Duodenal mucosa (tissue), 2 donors: Measurements from ENCODE around the gene IP6K1.
"Not testable (repeated sequence)": the region's sequence is repeated elsewhere in the genome, so short reads cannot be mapped to it uniquely, and the experiment has no call there.

Experiments used
- H3K27ac ChIP-seq: one replicate; pipeline ENCODE4 v1.7.0; 2013; ENCODE audit warnings: low read depth, low read length
- H3K27me3 ChIP-seq, 2 donors: one replicate each; pipeline ENCODE4 v1.7.0; 2013; ENCODE audit warnings: low read length in 2 of 2, control low read depth in 1 of 2; ENCODE audit not compliant: insufficient read depth in 2 of 2, control insufficient read depth in 1 of 2
- H3K36me3 ChIP-seq, 2 donors: one replicate each; pipeline ENCODE4 v1.7.0; 2013; ENCODE audit warnings: low read length in 2 of 2, control low read depth in 1 of 2; ENCODE audit not compliant: insufficient read depth in 2 of 2, control insufficient read depth in 1 of 2
- H3K4me1 ChIP-seq, 2 donors: one replicate each; pipeline ENCODE4 v1.7.0; 2013; ENCODE audit warnings: low read length in 2 of 2, control low read depth in 1 of 2; ENCODE audit not compliant: insufficient read depth in 2 of 2, control insufficient read depth in 1 of 2
- H3K4me3 ChIP-seq, 2 donors: one replicate each; pipeline ENCODE4 v1.7.0; 2013; ENCODE audit warnings: low read length in 2 of 2, low read depth in 1 of 2
- H3K9ac ChIP-seq, 2 donors: one replicate each; pipeline ENCODE4 v1.7.0; 2013; ENCODE audit warnings: low read length in 2 of 2, low read depth in 1 of 2
- H3K9me3 ChIP-seq, 2 donors: one replicate each; pipeline ENCODE4 v1.7.0; 2013; ENCODE audit warnings: low read length in 2 of 2, control low read depth in 1 of 2; ENCODE audit not compliant: control insufficient read depth in 1 of 2

The IP6K1 gene

GRCh38 chr3:49685846-49686245 is 100.5 kb downstream of the IP6K1 start:
- H3K9ac ChIP-seq, H3K4me3 ChIP-seq, H3K9me3 ChIP-seq, H3K27me3 ChIP-seq, H3K27ac ChIP-seq: not testable (repeated sequence)
- Histone ChIP-seq H3K4me1 (peaks cover 0 to 27% of the 10 kb centered on the region in 2 donors), H3K36me3 (peaks cover 31 to 36% of the 10 kb centered on the region in 2 donors)

- Histone ChIP-seq H3K4me1 (peaks cover 0 to 19% of the 10 kb centered on the region in 2 donors), H3K36me3 (peaks cover 38 to 44% of the 10 kb centered on the region in 2 donors)
- H3K9ac ChIP-seq, H3K27ac ChIP-seq, H3K4me3 ChIP-seq, H3K27me3 ChIP-seq, H3K9me3 ChIP-seq: not testable (repeated sequence)
Observed at GRCh38 chr3:49685103-49685502, 101.2 kb downstream of the IP6K1 start.

- H3K4me3 ChIP-seq, H3K27me3 ChIP-seq, H3K9me3 ChIP-seq, H3K27ac ChIP-seq, H3K9ac ChIP-seq: not testable (repeated sequence)
- peaks cover 41 to 50% of the 10 kb centered on the region in 2 donors for H3K36me3 ChIP-seq
- peaks cover 0 to 16% of the 10 kb centered on the region in 2 donors for H3K4me1 ChIP-seq
Observed at GRCh38 chr3:49684453-49684852, 101.9 kb downstream of the IP6K1 start.

- H3K27ac ChIP-seq = no peak overlapping the region
- no peak overlapping the region for H3K9ac ChIP-seq
- H3K36me3 ChIP-seq = peaks cover 52 to 63% of the 10 kb centered on the region in 2 donors
Observed at GRCh38 chr3:49683162-49683561, 103.2 kb downstream of the IP6K1 start.

GRCh38 chr3:49681543-49681942 is 104.8 kb downstream of the IP6K1 start:
- no peak overlapping the region for H3K27ac ChIP-seq
- H3K27me3 ChIP-seq = no peaks in the 10 kb centered on the region
- no peaks in the 10 kb centered on the region for H3K9me3 ChIP-seq
- peaks cover 68 to 79% of the 10 kb centered on the region in 2 donors for H3K36me3 ChIP-seq
- H3K4me1 ChIP-seq = no peaks in the 10 kb centered on the region
- H3K4me3 ChIP-seq = no peak overlapping the region
- no peak overlapping the region for H3K9ac ChIP-seq

More at GRCh38 chr3:49683162-49683561, 103.2 kb downstream of the IP6K1 start:
- H3K4me1 ChIP-seq = peaks cover 0 to 6% of the 10 kb centered on the region in 2 donors
- no peak overlapping the region for H3K4me3 ChIP-seq
- H3K9me3 ChIP-seq = no peaks in the 10 kb centered on the region
- H3K27me3 ChIP-seq = no peaks in the 10 kb centered on the region

GRCh38 chr3:49681232-49681522 is 105.2 kb downstream of the IP6K1 start:
- H3K27ac ChIP-seq = no peak overlapping the region
- H3K4me1 ChIP-seq = no peaks in the 10 kb centered on the region
- no peaks in the 10 kb centered on the region for H3K9me3 ChIP-seq
- peaks cover 71 to 83% of the 10 kb centered on the region in 2 donors for H3K36me3 ChIP-seq
- H3K27me3 ChIP-seq = no peaks in the 10 kb centered on the region
- H3K4me3 ChIP-seq = no peak overlapping the region
- H3K9ac ChIP-seq = no peak overlapping the region

- Histone ChIP-seq H3K27me3 (no peaks in the 10 kb centered on the region), H3K9ac (no peak overlapping the region), H3K9me3 (no peaks in the 10 kb centered on the region), H3K4me3 (no peak overlapping the region), H3K27ac (no peak overlapping the region), H3K36me3 (peaks cover 73 to 88% of the 10 kb centered on the region in 2 donors), H3K4me1 (peaks cover 0 to 2% of the 10 kb centered on the region in 2 donors)
Observed at GRCh38 chr3:49680493-49681231, 105.7 kb downstream of the IP6K1 start.

GRCh38 chr3:49675912-49676311 is 110.4 kb downstream of the IP6K1 start:
- Histone ChIP-seq H3K36me3 (peaks cover 43 to 56% of the 10 kb centered on the region in 2 donors), H3K4me1 (peaks cover 14 to 18% of the 10 kb centered on the region in 2 donors), H3K4me3 (no peak overlapping the region), H3K27ac (no peak overlapping the region), H3K27me3 (no peaks in the 10 kb centered on the region), H3K9me3 (no peaks in the 10 kb centered on the region), H3K9ac (no peak overlapping the region)

GRCh38 chr3:49674497-49674983 is 111.8 kb downstream of the IP6K1 start:
- Histone ChIP-seq H3K36me3 (peaks cover 32 to 42% of the 10 kb centered on the region in 2 donors), H3K4me3 (peak overlapping the region; percentile 89 to 94), H3K27ac (peak overlapping the region; percentile 96), H3K9ac (peak overlapping the region; percentile 79 to 92), H3K9me3 (no peaks in the 10 kb centered on the region), H3K27me3 (no peaks in the 10 kb centered on the region), H3K4me1 (peaks cover 14 to 18% of the 10 kb centered on the region in 2 donors)
